22Rv1 (cell line): Measurements from ENCODE around the gene SNRNP70.

ENCODE experiments used
- H3K27ac ChIP-seq: fragments of 450-650 bp; 2 replicates; pipeline ENCODE4 v1.5.1; 2017
- ZFX ChIP-seq: fragments of 450-650 bp; IDR thresholded peaks from 2 replicates; pipeline ENCODE4 v1.6.1; 2017; ENCODE audit warnings: antibody characterized with exemption, borderline replicate concordance
- TF ChIP-seq, protein P1 (sequence below): fragments of 450-650 bp; IDR thresholded peaks from 2 replicates; pipeline ENCODE4 v1.5.1; 2017; ENCODE audit warnings: mild to moderate bottlenecking

The SNRNP70 gene

GRCh38 chr19:49064029-49064629 is 21.1 kb upstream of the SNRNP70 start:
- TF ChIP-seq ZFX = no peak
- TF ChIP-seq, protein P1, sequence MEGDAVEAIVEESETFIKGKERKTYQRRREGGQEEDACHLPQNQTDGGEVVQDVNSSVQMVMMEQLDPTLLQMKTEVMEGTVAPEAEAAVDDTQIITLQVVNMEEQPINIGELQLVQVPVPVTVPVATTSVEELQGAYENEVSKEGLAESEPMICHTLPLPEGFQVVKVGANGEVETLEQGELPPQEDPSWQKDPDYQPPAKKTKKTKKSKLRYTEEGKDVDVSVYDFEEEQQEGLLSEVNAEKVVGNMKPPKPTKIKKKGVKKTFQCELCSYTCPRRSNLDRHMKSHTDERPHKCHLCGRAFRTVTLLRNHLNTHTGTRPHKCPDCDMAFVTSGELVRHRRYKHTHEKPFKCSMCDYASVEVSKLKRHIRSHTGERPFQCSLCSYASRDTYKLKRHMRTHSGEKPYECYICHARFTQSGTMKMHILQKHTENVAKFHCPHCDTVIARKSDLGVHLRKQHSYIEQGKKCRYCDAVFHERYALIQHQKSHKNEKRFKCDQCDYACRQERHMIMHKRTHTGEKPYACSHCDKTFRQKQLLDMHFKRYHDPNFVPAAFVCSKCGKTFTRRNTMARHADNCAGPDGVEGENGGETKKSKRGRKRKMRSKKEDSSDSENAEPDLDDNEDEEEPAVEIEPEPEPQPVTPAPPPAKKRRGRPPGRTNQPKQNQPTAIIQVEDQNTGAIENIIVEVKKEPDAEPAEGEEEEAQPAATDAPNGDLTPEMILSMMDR = no peak
- H3K27ac ChIP-seq = no peak overlapping the region

DNA sequence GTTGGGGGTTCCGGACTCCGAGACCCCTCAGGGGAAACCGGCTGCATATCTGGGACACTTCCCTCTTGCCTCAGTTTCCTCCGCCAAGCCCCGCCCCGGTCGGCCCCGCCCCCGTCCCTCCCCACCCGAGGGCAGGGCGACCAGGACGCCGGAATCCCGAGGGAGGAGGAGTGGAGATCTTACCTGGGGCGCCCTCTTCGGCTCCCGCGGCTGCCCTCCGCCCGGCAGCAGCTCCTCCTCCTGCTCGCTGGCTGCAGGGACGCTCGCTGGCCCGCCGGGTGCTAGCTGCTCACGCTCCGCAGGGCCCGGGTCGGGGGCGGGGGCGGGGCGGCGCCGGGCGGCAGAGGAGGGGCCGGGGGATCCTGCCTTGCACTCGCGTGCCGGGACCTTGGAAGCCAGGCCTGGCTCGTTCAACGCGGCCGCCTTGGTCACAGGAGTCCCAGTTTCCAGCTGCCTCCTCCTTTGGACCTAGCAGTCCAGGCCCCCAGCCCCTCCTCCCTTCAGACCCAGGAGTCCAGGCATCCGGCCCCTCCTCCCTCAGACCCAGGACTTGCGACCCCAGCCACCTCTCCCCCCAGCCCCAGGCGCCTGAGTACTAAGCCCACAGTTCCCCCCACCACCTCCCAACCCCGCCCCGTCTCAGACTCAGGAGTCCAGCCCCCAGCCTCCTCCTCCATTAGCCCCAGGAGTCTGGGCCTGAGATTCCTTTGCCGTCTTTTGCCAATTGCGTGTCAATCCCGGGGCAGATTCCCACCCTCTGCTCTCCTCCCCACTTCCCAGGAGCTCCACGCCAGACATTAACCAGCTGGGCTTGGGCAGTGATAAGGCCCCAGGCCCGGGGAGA is 20.3 kb upstream of the SNRNP70 start, which contains the start of gene NTF4:
NTF4 (minus strand) TSS at position 51 of the 844 bp plus-strand sequence. CDS start 2,821 bp downstream, outside the sequence.
- TF ChIP-seq ZFX = no peak
- TF ChIP-seq, protein P1 = peak; percentile 24
- no peak within 1 kb of the TSS for H3K27ac ChIP-seq

GRCh38 chr19:49065905-49066512 is 19.2 kb upstream of the SNRNP70 start:
- TF ChIP-seq, protein P1 = no peak
- TF ChIP-seq ZFX = no peak
- no peak overlapping the region for H3K27ac ChIP-seq

DNA sequence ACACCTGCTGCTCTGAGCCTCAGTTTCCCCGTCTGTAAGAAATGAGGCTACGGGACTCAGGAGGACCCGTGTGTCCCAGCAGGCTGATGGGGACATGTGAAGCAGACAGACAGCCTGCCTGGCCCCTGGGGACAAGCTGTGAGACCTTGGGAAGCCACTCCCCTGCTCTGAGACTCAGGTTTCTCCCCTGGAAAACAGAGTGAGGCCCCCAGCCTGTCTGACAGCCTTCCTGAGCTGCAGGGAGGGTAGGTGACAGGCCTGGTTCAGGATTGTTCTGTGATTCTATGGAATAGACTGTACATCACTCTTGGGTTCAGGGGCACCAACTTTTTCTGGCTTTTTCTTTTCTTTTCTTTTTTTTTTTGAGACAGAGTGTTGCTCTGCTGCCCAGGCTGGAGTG is 17.7 kb upstream of the SNRNP70 start:
- no peak overlapping the region for H3K27ac ChIP-seq
- TF ChIP-seq ZFX = no peak
- TF ChIP-seq, protein P1 = no peak

GRCh38 chr19:49069026-49069425 is 16.2 kb upstream of the SNRNP70 start:
- no peak overlapping the region for H3K27ac ChIP-seq
- no peak for TF ChIP-seq ZFX
- TF ChIP-seq, protein P1 = no peak

GRCh38 chr19:49070416-49070815 is 14.8 kb upstream of the SNRNP70 start:
- TF ChIP-seq, protein P1 = no peak
- TF ChIP-seq ZFX = no peak
- H3K27ac ChIP-seq = no peak overlapping the region
